HG03025 (cell line): ENCODE results near the gene TMIGD3.

Experiments used
- ATAC-seq: cut with Tn5 transposase; IDR thresholded peaks from one replicate; pipeline ENCODE4 v1.9.1; 2021; ENCODE audit warnings: mild to moderate bottlenecking, moderate library complexity; ENCODE audit not compliant: unreplicated experiment, low FRiP score

Gene TMIGD3

DNA sequence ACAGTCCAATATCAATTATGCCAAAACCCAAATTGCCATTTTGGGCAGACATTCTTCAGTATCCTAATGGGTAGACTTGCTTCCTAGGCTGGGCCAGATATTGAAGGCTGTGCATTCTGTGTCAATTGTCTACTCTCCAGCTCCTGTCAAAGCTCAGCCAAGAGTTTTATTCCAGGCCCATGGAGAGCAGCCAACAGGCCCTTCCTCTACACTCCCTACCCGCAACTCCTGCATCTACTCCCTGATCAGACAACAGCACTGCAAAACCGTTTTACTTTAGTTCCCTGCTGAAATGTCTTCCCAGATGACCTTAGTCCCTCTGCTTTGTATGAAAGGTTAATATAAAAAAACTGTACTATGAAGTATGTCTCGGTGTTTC lies 6.6 kb upstream of the TMIGD3 start:
- ATAC-seq: no peak

DNA sequence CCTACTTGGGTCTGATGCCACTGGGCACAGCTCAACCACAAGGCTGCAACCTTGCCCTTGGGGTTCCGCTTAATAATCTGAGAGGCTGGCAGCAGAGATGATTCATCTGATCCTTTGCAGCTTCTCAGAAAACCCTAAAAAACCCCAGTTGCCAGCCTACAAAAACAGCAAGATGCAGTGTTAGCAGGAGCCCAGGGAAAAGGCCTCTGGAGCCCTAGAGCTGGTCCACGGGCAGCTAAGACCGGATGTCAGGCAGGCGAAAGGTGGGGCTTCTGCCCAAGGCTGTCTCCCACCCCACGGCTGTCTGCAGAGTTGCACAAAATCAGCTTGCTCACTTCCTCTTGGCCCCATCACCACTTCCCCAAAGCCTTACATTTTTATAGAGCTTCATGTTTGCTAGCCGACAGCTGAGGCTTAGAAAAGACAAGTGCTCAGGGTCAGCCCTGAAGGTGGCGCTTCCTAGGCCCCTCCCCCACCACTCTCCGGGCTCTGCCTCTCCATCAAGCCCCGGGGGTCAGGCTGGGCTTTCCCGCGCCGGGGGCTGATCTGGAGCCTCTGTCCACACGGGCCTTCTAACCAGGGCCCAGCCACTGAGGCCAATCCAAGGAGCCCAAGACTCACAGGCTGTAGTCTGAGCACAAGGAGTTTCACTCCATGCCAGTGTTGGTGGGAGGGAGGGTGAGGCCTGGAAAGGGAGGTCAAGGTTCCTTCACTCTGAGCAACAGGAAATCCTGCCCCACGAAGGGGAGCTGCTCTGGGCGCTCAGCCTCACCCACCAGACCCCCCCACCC lies 4.2 kb upstream of the TMIGD3 start:
- ATAC-seq: peak; percentile 44

DNA sequence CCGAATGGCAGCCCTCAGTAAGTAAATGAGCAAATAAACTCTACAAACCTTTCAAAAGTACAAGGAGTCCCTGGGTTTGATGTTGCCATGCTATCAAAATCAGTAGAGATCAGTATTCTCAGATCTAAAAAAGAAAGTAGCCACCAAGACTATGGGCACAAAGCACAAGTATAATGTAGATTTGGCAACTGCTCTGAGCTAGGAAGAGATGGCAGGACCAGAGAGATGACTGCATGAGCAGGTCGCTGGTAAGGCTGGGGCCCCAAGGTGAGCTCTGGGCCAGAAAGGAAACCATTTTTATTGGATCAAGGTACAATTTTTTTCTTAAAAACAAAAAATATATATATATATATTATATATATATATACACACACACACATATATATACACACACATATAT lies 3.1 kb upstream of the TMIGD3 start:
- no peak for ATAC-seq

DNA sequence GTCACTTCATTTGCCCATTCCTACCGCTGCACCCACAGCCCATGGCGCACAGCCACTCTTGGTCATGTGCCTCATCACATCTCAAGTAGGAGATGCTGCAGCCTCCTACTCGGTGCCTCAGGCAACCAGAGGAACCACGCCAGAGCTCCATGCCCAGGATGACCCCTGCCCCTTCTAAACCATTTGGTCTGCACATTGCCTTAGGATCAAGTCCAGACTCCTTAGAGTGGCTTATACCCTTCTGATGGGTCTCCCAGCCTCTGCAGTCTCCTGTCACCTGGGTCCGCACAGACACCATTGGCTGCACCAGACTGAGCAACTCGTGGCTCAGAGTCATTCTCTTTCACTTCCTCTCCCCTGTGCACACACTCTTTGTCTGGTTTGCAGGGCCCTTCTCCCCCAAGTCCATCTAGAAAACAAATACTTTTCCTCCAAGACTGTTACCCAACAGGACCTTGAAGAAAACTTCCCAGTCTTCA lies 2.2 kb upstream of the TMIGD3 start:
- ATAC-seq: peak; percentile 50

DNA sequence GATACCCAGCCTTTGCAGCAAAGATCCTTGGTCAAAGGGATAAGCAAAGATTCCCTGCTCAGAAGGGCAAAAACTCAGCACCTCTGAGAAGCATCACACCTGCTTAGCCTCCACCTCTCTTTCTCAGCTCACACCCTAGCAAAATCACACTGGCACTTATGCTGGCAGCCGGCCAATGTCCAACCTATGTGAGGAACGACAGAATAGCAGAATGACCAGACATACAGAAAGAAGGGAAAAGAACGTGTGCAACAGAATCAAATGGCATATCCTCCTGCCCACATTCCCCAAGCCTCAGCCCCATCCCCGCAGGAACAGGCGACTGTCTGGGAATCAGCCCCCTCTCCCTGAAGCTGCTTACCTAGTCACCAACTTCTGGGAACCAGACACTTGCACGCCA lies 664 bp upstream of the TMIGD3 start:
- ATAC-seq: no peak

DNA sequence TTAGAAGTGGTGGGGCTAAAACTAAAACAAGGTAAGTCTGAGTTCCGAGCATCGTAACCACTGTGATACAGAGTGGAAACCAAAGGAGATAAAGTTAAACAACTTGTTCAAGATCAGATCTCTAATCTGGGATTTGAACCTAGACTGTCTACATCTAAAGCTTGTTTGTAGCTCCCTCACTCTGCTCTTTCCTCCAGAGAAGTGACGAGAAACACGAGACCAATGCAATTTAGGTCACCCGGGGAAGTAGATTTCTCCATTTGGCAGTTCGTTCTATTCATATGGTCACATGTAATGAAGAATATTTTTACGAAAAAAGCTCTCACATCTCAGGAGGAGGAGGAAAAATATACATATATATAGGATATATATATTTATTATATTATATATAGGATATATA lies 1.8 kb downstream of the TMIGD3 start:
- ATAC-seq: no peak

DNA sequence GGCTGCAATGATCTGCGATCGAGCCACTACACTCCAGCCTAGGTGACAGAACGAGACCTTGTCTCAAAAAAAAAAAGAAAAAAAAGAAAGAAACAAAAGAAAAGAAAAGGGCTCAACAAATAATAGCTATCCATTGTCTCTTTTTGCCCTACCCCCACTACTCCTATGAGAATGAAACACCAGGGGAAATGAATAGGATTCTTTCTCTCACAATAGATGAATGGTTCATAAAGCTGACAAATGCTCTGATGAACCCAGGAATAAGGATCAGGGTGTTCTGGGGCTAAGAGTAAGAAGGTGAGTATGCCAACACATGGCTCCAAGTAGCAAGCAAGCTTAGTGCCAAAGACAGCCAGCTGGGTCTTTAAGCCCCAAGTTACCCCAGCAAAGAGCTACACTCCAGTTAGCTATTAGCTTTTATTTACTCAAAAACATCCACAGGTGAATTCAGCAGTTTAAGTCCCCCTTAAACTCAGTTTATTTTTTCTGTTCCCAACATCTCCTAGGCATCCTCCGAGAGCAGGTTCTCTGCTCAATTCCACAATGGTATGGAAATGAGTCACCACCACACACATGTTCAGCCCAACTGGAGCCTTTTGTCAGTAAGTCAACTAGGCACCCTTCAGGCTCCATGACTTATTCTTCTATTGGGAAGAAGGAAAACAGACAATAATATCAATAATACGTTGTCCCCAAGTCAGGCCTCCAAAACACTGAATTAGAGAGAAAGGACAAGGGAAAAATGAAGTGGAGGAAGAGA lies 4.2 kb downstream of the TMIGD3 start:
- no peak for ATAC-seq

DNA sequence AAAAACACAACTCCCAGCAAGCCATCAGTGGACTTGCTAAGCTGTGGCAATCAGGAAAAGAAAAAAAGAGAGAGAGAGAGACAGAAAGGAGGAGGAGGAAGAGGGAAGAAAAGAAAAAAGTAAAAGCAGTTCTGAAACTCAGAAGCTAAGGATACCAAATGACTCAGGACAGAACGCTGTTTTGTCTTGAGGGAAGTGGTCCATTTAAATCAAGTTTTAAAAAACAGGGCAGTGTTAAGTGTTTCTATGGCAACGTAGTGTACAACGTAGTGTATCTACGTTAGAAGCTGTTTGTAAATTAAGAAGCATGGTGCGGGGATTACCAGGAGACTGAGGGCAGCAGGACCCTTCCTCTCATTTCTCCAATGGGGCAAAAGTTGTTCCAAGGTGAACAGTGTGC lies 5.8 kb downstream of the TMIGD3 start:
- no peak for ATAC-seq

DNA sequence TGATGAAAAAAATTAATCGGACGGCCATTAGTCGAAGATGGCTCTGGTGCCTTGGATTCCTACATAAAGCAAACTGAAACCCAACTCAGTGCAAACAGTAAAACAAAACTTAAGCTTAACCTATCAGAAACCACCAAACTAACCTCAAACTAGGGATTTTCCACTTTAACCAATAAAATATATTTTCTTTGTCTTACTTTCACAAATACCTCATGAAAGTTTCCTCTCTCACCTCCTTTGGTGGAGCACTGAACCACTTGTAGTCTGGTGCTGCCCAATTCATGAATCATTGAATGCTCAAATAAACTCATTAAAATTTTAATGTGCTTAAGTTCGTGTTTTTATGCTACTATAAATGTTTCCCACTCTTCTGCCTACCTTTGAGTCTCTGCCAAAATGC lies 7.0 kb downstream of the TMIGD3 start:
- ATAC-seq: no peak

DNA sequence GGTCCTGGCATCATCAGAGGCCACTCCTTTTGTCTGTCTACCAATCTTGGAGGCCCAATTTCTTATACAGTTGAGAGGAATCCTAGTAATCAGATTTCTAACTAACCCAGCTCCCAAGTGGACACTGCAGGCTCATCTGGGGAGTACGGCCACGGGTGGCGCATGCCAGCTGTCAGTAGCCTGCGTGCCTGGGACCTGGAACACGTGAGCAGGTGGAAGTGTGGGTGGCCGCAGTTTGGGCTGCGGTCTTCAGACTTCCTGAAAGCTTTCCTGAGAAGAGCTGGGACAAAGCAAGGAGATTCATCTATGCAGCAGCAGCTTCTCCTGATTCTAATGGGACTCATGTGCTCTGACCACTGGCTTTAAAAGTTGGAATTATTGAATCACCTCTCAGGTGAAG lies 12.4 kb downstream of the TMIGD3 start:
- ATAC-seq: no peak

DNA sequence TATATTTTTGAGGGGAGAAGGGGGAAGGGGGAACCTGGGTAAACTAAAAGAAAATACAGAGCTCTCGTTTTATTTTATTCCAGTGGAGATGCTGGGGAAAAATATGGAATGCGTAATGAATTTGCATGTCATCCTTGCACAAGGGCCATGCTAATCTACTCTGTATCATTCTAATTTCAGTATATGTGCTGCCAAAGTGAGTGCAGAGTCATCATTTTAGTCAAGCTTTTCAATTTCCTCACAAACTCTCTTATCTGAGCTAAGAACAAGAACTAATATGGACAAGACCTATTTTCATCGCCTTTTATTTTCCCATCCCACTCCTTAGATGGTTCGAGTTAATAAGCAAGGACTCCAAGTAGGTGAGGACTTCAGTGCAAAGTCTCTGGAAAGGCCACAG lies 13.2 kb downstream of the TMIGD3 start:
- no peak for ATAC-seq

DNA sequence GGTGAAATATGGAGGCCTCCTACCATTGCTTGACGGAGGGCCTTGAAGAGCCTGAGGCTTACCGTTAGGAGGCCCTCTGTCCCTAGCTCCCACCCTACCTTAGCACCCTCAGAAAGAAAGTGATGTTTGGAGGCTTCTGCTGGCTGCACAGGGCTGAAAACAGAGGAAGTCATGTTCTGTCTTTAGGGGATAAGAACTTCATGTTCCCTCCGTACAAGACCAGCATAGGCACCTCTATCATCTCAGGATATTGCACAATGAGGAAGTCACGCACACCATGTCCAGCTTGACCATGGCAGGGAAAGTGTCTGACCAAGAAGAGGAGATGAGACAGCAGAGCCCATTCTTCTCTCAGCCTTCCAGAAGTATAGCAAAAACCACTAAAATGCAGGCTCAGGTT lies 13.8 kb downstream of the TMIGD3 start:
- ATAC-seq: no peak

DNA sequence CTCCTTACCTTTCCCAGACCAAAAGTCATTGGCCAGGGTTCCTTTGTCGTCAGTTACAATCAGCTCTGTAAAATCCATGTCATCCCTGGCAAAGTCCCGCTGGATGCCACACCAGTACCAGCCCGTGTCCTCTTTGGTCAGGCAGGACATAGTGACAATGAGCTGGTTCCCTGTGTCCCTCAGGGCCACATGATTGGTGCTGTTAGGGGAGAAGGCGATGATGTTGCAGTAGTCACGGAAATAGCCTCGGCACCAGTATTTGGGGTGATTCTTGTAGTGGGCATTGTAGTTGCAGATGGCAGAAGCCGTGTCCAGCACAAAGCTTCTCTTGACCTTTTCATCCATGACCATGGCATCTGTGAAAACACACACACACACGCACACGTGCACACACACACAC lies 14.8 kb downstream of the TMIGD3 start:
- ATAC-seq: no peak

DNA sequence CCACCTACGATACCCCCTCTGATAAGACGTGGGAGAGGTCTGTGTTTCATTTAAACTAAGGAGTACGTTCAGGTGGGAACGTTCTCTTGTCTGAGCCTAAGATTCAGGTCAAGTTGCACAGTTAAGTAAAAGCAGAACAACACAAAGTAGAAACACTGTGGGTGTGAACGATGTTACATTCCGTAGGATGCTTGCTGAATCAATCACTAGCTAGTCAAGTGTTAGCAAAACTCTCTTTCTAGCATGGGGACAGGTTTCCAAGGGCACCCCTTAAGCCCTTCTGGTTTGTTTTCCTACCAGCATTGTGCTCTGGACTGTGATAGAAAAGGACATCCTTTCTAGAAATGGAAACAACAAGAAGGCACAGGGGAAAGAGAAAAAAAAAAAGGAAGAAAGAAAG lies 16.3 kb downstream of the TMIGD3 start:
- no peak for ATAC-seq

DNA sequence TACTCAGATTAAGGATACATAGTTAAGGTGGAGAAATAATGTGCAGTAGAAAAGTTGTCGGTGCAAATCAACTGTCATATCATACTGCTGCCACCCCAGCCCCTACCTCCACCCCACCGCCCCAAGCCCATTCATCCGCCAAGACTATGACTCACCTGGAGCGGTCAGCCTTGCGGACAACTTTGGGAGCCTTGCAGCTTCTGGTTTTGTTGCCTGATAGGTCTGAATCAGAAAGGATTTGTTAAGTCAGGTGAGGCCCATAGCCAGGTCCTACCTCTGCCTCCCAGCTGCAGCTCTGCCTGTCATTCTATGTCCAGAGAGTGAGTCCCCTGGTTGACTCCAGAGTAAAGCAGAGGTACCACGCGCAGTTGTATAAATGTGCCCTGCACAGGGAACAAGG lies 17.0 kb downstream of the TMIGD3 start:
- no peak for ATAC-seq

DNA sequence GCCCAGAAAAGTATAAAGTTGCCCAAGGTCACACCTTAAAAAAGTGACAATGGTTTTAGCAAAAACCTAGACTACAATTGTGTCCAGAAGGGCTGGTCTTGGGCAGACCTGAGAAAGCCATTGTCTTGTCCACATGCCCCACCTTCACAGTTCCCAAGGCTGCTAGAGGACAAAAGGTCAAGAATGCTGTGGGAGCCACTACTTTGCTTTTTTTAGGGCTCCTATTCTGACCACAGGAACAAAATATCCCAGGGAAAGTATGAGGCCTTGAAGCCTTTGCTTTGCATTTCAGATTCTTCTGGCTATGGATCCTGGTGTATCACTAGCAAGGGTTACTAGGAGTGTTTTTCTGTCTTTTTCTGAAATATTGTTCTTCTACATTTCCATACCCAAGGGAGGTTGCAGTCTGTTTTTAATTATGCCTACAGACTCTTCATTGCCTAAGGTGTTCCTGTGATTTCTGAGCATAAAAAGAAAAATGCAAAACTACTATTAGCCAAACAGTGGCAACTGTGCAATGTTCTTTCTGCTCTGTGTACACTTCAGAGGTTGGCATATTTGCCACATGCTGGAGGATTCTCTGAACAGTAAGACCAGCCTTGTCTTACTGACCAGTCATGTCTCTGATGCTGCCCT lies 18.9 kb downstream of the TMIGD3 start:
- no peak for ATAC-seq

DNA sequence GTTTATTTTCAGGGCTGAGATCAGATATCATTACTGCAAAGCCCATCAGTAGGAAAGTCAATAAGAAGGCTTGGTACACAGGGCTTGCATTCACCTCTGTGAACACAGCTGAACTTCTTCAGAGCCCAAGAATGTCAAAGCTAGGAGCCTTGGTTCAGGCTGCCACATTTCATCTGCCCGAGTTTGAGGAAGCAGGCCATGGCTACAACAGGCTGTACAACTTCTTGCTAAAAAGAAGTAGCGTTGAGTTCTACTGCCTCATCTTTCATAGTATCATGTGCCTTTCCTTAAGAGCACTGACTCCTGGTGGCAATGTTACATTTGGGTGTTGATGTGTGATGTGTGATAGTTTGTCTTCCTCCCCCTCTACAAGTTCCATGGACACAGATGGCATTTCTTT lies 19.6 kb downstream of the TMIGD3 start:
- ATAC-seq: no peak

DNA sequence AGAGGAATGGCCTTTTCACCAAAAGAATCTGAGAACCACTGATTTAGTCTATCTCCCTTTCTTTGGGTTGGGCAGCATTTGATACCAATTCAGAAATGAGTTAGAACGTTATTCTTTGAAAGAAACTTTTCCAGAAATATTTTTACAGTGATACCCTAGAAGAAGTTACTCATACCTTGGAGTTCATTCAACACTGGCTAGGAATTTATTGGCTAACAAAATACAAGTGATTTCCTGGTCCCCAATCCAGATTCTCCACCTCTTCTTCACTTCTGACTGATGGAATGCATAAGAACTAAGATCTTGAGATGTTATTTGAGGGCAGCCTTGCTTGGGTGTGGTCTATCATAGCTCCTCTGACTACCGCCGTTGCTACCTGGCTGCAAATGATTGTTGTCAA lies 20.3 kb downstream of the TMIGD3 start:
- no peak for ATAC-seq

DNA sequence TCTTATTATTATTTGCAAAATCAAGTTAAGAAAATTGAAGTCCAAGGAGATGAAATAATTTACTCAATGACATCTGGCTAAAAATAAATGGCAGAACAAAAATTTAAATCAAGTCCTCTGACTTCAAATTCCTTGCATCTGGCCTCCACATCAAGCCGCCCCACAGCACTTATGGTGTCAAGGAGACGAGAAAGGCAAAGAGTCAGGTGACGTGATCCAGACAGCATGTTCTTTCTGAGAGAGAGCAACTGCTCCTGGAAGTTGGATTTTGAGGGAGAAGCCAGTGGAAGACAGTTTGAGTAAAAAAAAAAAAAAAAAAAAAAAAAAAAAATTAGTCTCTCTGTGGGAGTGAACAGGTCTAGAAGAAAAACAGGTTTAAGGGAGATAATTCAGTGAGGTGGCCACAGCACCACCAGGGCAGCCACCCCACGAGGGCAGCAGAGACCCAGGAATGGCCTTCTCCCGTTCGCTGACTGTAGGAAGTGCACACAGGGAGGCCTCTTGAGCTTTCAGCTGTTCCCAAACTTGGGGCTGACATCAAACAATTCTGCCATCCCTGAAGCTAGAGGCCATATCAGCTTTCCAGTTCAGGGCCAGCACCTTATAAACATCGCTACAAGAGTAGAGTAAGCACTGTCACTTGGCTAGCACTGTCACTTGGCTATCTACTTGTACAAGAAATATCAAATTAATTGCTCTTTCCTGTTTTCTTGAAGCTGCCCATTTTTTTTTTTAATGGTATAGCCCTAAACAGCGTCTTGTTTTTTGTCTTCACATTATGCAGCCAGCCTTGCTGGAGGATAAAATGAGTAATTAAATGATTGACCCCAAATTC lies 21.8 kb downstream of the TMIGD3 start:
- ATAC-seq: no peak

DNA sequence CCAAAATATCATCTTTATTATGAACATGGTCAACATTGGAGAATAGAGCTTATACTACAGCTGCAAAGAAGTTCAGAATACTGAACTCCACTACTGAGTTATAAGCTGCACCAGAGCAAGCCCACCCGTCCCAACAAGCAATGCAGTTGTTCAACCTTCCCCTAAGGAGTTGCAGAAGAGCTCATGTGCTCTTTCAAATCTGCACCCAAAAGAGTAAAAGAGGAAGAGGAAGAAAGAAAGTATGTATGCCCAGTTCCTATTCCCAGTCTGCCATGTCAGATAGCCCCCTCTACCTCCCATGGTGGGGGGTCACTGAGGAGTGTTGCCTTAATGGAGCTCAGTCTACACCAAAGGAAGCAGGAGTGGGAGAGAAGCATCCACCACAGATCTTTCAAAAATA lies 22.8 kb downstream of the TMIGD3 start:
- no peak for ATAC-seq
